HT1080 (cell line): Measurements from ENCODE around the gene MUC4. TPM values are rescaled to one million over a fixed set of nuclear protein-coding genes. Genes with fewer than 3 reads are reported as not detected.
"Not testable (repeated sequence)": the region's sequence is repeated elsewhere in the genome, so short reads cannot be mapped to it uniquely, and the experiment has no call there.

Experiments
- DNase-seq: peaks from one replicate; pipeline ENCODE4 v3.0.0-alpha.2; 2015; ENCODE audit warnings: low read depth
- total RNA-seq: library from RNA; depleted of rRNA; stranded (reverse); fragments of >200 nt; shearing (Covaris generic); gene quantifications from 2 replicates; pipeline ENCODE4 v1.2.3, GENCODE V29; 2014

Gene MUC4
- total RNA-seq, 1 experiment from 2014 or later: 0.26 TPM

DNA sequence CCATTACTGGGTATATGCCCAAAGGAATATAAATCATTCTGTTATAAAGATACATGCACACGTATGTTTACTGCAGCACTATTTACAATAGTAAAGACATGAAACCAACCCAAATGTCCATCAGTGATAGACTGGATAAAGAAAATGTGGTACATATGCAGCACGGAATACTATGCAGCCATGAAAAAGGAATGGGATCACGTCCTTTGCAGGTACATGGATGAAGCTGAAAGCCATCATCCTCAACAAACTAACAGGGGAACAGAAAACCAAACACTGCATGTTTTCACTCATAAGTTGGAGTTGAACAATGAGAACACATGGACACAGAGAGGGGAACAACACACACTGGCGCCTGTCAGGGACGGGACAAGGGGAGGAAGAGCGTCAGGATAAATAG, 19.1 kb downstream of the MUC4 start:
- not testable (repeated sequence) for DNase-seq

DNA sequence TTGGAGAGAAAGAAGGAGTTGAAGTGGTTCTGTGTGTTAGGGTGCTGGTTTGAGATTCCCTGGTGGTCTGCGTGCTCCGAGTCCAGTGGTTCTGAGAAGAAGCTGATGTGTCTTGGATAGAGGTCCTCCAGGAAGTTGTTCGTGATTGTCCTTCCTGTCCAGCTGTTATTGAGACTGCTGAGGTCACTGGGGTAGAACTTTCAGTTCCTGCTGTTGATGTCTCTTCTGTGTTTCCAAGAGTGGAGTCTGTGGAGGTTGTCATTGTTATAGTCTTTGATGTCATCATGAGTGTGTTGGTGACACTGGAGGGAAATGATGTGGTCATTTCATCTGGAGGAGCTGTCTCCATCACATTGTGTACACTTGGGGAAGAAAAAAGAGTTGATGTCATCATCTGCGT, 20.8 kb downstream of the MUC4 start:
- DNase-seq: no peak

- no peak for DNase-seq
Observed at GRCh38 chr3:195788711-195789581, 22.8 kb downstream of the MUC4 start.

GRCh38 chr3:195785781-195786405, 25.8 kb downstream of the MUC4 start:
- DNase-seq: not testable (repeated sequence)

- DNase-seq: not testable (repeated sequence)
Observed at GRCh38 chr3:195784031-195784430, 27.7 kb downstream of the MUC4 start.

GRCh38 chr3:195781236-195781635, 30.5 kb downstream of the MUC4 start:
- DNase-seq: not testable (repeated sequence)

DNA sequence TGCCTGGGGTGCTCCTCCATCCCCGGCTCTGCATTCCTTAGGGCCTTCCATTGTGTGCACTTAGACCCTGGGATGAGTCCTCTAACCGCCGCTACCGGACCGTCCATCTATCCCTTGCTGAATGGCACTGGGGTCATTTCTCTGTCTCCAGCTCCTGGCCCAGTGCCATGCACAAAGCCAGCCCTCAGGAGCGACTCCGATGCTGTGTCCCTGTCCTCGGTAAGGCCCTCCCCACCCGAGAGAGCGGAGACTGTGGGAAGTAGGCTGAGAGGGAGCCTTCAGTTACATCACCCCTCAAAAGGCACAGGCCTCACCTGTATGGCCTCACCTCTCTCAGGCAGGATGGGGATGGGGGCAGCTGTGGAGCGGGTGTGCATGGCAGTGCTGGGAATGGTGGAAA, 33.8 kb downstream of the MUC4 start:
- no peak for DNase-seq

DNA sequence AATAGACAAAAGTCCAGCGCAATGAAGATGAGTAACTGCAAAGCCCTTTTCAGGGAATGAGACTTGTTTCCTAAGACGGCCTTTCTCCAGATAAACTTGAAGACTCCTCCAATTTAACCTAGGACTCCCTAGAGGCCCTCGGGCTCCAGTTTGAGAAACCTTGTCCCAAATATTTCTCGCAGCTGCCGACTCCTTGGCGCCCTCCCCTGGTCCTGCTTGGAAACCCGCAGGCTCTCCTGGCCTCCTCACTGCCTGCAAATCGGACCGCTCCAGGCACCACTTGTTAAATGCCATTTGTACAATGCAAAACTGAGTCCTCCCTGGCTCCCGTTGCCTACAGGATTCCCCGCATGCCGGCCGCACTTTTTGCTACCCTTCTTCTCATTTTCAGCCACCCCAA, 36.8 kb downstream of the MUC4 start:
- peak; percentile 45 for DNase-seq

DNA sequence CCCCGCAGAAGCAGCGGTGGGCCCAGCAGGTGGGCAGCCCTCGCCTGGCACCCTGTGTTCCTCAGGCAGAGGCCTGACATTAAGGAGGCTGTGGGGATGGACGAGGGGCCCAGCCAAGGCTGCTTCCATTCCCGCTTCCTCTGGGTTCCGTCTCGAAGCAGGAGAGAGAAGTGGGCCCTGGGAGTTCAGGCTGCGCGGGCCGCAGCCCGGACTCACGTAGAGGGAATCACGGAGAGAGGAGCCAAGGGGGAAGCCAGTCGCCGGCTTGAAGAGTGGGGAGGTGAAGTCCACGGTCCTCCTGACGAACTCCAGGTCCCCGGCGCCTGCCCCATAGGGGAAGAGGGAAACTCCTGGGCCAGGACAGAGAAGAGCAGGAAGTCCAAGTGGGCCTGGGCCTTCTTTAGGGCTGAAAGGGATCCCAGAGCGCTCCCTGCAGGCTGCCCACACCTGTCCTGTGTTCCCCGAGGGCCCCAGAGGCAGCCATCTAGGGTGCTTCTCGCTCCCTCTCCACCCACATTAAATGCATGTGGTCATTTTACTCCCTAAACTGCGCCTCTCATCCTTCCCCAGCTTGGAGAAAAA, 37.7 kb downstream of the MUC4 start:
- DNase-seq: no peak

DNA sequence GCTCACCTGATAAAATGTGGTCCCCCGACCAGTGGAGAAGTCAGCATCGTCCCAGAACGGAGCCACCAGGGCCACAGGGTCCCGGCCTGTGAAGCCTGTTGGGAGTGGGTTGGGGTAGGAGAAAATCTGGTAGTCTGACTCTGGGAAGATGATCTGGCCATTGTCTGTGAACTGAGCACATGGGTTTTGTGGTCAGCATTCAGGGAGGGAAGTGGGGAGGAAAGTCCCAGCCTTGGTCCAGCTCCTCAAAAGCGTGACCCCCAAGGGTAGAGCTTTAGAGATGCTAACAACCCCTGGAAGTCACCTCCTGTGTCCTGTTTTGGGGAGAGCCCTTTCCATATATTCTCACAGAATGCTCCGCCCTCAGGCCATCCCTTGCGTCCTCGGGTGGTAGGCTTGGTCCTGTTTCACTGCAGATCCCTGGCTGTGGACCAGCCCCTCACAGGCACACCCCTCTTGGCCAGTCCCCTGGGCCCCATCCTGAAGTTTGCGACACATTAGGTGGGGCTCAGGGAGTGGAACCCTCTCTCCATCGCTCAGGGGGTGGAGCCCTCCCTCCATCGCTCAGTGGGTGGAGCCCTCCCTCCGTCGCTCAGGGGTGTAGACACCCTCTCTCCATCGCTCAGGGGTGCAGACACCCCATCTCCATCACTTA, 40.0 kb downstream of the MUC4 start:
- no peak for DNase-seq

GRCh38 chr3:195770841-195771645, 40.7 kb downstream of the MUC4 start:
- not testable (repeated sequence) for DNase-seq

- no peak for DNase-seq
Observed at GRCh38 chr3:195770081-195770840, 41.5 kb downstream of the MUC4 start.

- no peak for DNase-seq
Observed at GRCh38 chr3:195769551-195769950, 42.2 kb downstream of the MUC4 start.

DNA sequence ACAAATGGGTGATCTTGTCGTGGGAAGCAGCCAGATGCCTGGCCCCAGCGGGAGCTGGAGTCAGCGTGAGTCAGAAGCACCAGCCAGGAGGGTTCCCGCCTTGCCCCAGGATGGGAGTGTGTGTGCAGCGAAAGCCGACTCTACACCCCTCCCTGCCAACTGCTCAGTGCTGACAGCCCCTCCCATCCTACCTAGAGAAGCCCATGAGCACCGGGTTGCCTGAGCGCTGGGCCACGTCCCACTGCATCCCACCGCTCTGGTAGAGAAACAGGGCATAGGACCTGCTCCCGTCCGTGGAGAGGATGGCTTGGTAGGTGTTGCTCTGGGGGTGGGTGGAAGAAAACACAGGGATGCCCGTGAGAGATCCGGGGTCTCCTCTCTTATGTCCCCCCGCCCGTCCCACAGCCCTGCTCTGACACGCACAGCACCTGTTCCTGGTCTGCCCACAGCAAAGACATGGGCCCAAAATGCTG, 42.9 kb downstream of the MUC4 start:
- peak; percentile 69 for DNase-seq

GRCh38 chr3:195768414-195768813, 43.3 kb downstream of the MUC4 start:
- DNase-seq: no peak

DNA sequence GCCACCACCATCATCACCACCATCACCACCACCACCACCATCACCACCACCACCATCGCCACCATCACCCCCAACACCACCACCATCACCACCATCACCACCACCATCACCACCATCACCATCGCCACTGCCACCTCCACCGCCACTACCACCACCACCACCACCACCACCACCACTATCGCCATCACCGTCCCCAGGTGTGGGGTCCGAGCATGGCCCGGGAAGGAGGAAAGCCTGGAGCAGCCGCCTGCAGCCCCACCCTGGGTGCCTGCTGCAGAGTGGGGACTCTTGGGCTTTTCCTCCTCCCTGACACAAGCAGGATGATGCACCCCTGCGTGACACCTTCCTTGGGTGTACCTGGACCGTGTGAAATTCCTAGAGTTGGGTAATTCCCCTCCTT, 43.9 kb downstream of the MUC4 start:
- no peak for DNase-seq

DNA sequence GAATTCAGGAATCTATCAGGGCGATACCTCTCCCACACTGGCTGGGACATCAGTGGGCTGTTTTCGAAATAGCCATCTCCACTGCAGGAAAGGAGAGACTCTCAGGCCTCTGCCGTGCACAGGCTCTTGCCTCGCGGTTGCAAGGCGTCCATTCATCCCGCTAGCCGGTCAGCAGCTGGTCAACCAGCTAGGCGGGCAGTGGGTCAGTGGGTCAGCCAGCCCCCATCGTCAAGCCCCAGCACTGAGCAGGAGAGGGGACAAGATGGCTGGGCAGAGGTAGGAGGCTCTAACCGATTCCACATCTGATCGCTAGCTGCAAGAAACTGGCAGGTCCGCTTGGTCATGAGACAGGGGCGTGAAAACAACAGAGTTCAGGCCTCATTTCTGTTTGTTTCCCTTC, 45.1 kb downstream of the MUC4 start:
- DNase-seq: no peak

DNA sequence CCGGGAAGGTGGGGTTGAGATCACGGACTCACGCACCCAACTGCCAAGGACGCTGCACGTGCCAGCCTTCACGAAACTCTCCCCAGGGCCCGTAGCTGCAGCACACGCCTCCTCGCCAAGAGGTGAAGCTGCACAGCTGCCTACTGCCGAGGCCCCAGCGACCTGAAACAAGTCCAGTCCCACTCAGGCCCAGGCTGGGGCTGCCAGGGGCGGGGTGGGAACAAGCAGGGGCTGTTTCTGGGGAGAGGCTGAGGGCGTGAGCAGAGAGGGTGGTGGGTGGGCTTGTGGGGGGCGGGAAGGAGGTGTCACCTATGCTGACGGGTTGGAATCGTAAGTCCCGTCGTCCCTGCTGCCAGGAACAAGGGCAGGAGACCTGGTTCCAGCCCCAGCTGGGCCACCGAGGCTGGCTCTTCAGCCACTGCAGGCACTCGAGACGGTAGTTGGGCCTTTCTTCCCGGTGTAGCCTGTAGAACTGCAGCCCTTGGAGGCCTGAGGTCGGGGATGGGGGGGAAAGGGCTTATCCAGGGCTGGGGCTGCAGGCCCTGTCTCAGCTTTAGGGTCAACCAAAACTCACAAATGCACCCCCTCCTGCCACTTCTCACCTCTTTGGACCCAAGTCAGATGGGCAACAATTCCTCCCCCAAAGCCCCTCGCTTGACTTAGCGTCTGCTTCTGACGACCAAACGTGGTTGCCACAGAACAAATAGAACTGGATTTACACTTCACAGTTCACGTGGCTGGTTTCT, 46.6 kb downstream of the MUC4 start:
- no peak for DNase-seq
